GM18517 (cell line): ENCODE data around the gene ARHGEF10L.
"Not testable (repeated sequence)": the region's sequence is repeated elsewhere in the genome, so short reads cannot be mapped to it uniquely, and the experiment has no call there.

ENCODE experiments used
- ATAC-seq: cut with Tn5 transposase; IDR thresholded peaks from one replicate; pipeline ENCODE4 v1.9.1; 2021; ENCODE audit warnings: mild to moderate bottlenecking, moderate library complexity; ENCODE audit not compliant: unreplicated experiment

Gene ARHGEF10L

DNA sequence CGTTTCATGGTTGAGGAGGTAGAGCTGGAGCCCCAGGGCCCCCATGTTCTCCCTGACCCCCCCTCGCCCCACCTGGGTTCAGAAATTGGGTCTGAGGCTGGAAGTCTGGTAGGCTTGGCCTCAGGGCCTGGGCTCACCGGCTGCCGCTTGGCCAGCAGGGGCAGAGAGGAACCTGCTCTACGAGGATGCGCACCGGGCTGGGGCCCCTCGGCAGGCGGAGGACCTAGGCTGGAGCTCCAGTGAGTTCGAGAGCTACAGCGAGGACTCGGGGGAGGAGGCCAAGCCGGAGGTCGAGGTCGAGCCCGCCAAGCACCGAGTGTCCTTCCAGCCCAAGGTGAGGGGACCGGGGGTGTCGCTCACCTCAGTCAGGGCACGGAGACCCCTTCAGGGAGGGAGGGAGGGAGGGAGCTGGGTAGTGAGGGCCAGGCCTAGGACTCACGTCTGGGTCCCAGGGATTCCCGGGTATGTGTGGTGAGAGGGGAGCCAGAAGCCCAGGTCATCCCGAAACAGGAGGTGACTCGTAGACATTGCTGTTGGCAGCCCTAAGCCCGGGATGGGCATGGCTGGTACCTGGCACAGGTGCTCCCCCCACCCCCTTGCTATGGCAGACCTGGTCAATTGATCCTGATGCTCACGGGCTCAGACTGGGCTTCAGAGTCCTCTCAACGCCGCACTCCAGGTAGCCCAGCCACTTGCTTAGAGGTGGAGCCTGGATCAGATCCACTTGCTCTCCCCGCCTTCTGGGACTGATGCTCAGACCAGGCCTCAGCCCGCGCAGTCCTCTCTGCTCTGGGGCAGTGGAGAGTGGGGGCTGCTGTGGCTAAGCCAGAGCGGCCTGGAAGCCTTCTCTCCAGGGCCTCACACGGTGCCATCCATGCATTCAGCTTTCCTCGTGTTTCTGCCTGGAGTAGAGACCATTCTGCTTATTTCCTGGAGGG, 68.4 kb downstream of the ARHGEF10L start:
- no peak for ATAC-seq

DNA sequence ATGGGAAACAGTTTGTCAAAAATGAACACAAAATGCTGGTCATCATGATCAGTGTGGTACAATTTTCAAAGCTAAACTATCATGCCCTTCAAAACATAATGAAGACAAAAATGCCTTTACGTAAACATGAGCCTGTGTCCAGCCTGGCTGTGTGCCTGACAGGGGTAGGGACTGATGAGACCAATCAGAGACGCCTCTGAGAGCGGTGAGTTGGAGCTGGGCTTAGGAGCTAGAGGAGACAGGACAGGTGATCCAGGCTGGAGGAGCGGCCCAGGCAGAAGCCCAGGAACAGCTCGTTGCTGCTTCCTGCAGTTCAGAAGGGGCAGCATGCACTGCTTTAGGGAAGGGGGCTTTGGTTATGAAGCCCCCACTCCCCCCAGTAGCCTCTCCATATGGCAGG, 70.0 kb downstream of the ARHGEF10L start:
- no peak for ATAC-seq

GRCh38 chr1:17610085-17610484, 70.6 kb downstream of the ARHGEF10L start:
- ATAC-seq: no peak

DNA sequence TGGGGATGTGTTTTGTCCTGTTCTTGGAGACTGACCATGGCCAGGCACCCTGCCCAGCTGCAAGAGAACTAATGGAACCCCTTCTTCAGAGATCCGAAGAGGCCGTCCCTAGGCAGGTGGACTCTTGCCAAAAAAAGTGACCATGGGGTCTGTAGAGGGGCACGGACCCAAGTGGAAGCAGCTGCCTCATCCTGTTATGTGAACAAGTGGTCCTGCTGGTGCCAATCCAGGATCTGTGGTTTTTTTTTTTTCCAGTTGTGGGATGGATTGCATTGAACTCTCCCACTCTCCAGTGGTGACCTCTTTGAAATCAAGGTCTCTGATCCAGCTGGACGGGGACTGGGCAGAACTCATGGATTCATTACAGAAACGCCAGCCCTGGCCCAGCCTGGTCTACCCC, 71.2 kb downstream of the ARHGEF10L start:
- no peak for ATAC-seq

GRCh38 chr1:17611991-17612390, 72.5 kb downstream of the ARHGEF10L start:
- no peak for ATAC-seq

DNA sequence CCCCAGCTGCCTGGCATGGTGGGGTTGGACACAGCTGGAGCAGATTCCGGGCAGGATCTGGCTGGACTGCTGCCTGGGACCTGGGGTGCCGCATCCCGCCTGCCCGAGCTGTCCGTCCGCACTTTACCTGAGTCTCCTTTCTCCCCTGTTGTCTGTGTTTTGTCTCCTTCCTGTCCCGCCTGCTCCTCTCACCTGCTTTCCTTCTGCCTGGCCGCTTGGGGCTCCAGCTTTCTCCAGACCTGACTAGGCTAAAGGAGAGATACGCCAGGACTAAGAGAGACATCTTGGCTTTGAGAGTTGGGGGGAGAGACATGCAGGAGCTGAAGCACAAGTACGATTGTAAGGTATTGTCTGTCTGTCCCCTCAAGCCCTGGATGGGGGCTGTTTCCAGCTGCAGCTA, 73.3 kb downstream of the ARHGEF10L start:
- ATAC-seq: no peak

- no peak for ATAC-seq
Measured at GRCh38 chr1:17614586-17614985, 75.1 kb downstream of the ARHGEF10L start.

DNA sequence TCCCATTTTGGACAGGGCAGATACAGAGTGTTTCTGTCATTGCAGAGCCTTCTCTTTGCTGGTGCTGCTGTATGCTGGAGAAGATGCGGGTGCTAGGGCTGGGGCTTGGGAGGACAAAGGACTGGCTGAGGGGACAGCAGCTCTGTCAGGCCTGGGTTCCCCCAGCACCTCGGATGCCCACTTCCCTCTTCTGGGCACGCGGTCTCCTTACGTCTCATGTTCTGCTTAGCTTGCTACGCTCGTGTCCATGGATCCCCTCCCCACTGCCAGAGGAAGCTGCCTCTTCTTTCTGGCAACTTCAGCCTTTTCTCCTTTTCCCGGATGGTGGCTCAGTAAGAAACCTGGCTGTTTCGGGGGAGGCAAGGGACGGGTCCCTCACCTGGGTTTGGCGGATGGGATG, 75.7 kb downstream of the ARHGEF10L start:
- ATAC-seq: no peak

GRCh38 chr1:17615959-17616358, 76.5 kb downstream of the ARHGEF10L start:
- ATAC-seq: no peak

DNA sequence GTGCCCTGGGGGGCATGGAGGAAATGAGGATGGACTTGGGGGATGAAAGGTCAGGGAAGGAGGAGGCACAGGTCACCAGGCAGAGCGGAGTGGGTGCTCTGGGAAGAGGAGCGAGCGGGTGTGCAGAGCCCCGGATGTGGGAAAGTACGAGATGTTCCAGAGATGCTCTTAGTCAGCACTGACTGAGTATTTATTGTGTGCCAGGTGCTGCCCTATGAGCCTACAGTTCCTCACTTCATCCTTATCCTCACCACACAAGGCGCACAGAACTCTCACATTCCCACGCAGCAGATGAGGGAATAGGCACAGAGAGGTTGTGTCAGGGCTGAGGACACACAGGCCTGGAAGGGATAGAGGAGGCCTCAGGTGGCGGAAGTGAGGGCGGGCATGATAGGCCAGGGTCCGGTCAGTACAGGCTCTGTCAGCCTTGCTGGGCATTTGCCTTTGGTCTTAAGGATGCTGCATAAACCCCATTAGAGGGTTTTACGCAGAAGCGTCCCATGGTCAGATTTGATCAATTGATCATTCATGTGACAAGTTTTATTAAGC, 77.3 kb downstream of the ARHGEF10L start:
- ATAC-seq: no peak

- no peak for ATAC-seq
Measured at GRCh38 chr1:17617787-17618557, 78.5 kb downstream of the ARHGEF10L start.

DNA sequence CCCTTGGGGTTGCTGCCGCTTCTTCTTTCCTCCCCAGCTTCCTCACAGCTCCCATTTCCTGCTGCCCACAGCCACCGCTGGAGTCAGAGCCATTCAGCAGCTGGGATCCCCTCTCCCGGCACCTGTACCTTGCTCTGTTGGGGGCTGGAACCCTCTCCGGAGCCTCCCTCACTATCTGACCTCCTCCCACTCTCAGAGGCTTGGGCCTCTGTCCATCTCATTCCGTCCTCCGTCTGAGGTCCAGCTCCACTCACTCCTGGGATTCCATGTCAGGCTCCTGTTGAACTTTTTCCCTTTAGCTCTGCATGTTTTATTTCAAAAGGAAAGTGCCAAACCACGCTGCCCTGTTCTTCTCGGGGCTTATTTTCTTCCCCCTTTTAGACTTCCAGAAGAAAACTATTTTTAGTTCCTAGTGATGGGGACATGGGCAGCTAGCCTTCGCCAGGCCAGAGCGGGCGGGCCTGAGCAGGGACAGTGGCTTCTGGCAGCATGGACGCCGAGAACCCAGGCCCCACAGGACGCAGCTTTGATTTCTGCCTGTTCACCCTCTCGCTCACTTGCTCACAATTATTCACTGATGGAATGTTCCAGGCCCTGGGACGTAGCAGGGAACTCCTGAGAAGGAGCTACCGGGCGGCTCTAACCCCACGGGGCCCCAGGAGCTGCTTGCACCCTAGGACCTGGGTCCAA, 79.2 kb downstream of the ARHGEF10L start:
- no peak for ATAC-seq

- no peak for ATAC-seq
Measured at GRCh38 chr1:17620448-17620847, 81.0 kb downstream of the ARHGEF10L start.

- ATAC-seq: no peak
Measured at GRCh38 chr1:17621691-17622090, 82.2 kb downstream of the ARHGEF10L start.

DNA sequence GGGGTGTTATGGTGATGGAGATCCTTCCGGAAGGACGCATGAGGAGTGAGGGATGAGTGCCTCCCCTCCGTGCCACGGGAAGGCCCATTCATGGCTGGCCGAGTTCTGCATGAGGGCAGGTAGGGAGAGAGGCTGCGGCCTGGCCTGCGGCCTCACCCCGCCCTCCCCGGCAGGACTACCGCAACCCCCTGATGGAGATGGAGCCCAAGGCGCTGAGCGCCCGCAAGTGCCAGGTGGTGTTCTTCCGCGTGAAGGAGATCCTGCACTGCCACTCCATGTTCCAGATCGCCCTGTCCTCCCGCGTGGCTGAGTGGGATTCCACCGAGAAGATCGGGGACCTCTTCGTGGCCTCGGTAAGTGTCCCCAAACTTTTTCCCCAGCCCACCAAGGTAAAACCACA, 83.3 kb downstream of the ARHGEF10L start:
- ATAC-seq: no peak

DNA sequence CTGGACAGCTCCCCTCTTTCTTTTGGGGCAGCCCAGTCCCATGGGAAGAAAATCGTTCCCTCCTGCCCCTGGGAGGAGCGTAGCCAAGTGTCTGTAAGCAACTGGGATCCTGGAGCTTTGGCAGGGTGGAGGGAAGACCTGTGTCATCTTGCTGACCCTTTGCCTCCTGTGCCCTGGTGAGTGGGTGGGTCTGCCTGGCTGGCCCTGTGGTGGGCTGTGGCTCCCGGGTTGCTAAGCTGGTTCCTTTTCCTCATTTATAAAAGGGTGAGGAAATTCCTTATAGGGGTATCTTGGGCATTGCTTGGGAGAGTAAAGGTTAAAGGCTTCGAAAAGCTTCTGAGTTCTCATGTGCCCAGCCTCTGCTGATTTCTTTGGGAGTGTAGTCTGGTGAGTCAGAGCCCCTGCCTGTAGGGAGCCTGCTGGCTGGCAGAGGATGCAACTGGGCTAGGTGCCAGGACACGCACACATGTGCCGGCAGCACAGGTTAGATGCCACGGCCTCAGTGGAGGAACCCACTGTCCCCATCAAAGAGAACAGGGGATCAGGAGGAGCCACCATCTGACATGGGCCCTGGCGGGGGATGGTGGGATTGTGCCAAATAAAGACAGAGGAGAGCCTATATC, 85.2 kb downstream of the ARHGEF10L start:
- ATAC-seq: no peak

GRCh38 chr1:17627239-17628052, 87.9 kb downstream of the ARHGEF10L start:
- no peak for ATAC-seq

- ATAC-seq: not testable (repeated sequence)
Measured at GRCh38 chr1:17629046-17629445, 89.5 kb downstream of the ARHGEF10L start.

DNA sequence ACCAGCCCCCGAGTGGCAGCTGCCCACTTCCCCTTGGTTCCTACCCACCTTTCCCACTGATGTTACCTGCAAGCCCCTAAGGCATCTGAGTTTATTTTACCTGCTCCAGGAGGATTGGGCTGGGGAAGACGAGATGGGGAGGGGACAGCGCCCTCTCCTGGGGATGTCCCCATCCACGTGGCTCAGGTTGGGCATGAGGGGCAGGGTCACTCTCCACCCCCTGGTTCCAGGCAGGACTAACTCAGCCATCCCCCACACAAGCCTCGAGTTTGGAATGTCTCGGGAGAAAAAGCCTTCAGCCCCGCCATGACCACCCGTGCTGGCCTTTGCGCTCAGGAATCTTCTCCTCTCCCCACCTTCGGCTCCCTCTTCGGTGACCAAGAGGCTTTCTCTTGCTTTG, 90.0 kb downstream of the ARHGEF10L start:
- no peak for ATAC-seq
